Measurements from ENCODE around the gene BNIP5. TPM values are rescaled to one million over a fixed set of nuclear protein-coding genes. Genes with fewer than 3 reads are reported as not detected.
"Not testable (repeated sequence)": the region's sequence is repeated elsewhere in the genome, so short reads cannot be mapped to it uniquely, and the experiment has no call there.

The BNIP5 gene
- total RNA-seq, 2 experiments from 2014 or later: not detected

GRCh38 chr6:36363371-36363752 is 26.7 kb upstream of the BNIP5 start:
- POLR2A ChIA-PET; H3K9me3 ChIP-seq (ENCODE audit: low read length); intact Hi-C loops (cut with micrococcal nuclease; ENCODE audit: unreplicated experiment); H3K4me2 ChIP-seq (ENCODE audit: low read length); H4K20me1 ChIP-seq (ENCODE audit: insufficient read depth, low read length); DNase-seq (ENCODE audit: low spot score); H2AFZ ChIP-seq (ENCODE audit: low read length); H3K4me1 ChIP-seq (ENCODE audit: insufficient read depth, low read length, poor library complexity, severe bottlenecking); BruUV-seq (replicated peaks); H3K27ac ChIP-seq (ENCODE audit: low read depth, low read length, poor library complexity, severe bottlenecking); H3K36me3 ChIP-seq (ENCODE audit: insufficient read depth, low read length); H3K4me3 ChIP-seq (ENCODE audit: low read depth, low read length, poor library complexity, severe bottlenecking); H3K9me2 ChIP-seq (ENCODE audit: insufficient read depth, low read length); H3K79me2 ChIP-seq (ENCODE audit: insufficient read depth, low read depth, low read length): not testable (repeated sequence)
- CTCF ChIA-PET (ENCODE audit: unreplicated experiment): interaction anchor here (0.6 to 0.7 kb wide), 2 partner anchors 46 to 473 kb away, joined by 3 to 6 read pairs; no protein-coding TSS in a partner anchor

GRCh38 chr6:36362551-36363370 is 26.1 kb upstream of the BNIP5 start:
- Histone ChIP-seq H3K4me3 (ENCODE audit: low read depth, low read length, poor library complexity, severe bottlenecking) (no peak overlapping the region), H4K20me1 (ENCODE audit: insufficient read depth, low read length) (no peaks in the 10 kb centered on the region), H3K9me2 (ENCODE audit: insufficient read depth, low read length) (no peaks in the 10 kb centered on the region), H3K79me2 (ENCODE audit: insufficient read depth, low read depth, low read length) (no peaks in the 10 kb centered on the region), H3K9me3 (ENCODE audit: low read length) (no peaks in the 10 kb centered on the region), H3K36me3 (ENCODE audit: insufficient read depth, low read length) (no peaks in the 10 kb centered on the region), H3K27ac (ENCODE audit: low read depth, low read length, poor library complexity, severe bottlenecking) (no peak overlapping the region), H3K4me1 (ENCODE audit: insufficient read depth, low read length, poor library complexity, severe bottlenecking) (no peaks in the 10 kb centered on the region), H3K4me2 (ENCODE audit: low read length) (no peak overlapping the region), H2AFZ (ENCODE audit: low read length) (no peak overlapping the region)
- TF ChIP-seq EZH2phosphoT487 (IDR thresholded peaks at IDR 0.05; ENCODE audit: borderline replicate concordance, low read depth, low read length): no peak
- TF ChIP-seq, protein P1, sequence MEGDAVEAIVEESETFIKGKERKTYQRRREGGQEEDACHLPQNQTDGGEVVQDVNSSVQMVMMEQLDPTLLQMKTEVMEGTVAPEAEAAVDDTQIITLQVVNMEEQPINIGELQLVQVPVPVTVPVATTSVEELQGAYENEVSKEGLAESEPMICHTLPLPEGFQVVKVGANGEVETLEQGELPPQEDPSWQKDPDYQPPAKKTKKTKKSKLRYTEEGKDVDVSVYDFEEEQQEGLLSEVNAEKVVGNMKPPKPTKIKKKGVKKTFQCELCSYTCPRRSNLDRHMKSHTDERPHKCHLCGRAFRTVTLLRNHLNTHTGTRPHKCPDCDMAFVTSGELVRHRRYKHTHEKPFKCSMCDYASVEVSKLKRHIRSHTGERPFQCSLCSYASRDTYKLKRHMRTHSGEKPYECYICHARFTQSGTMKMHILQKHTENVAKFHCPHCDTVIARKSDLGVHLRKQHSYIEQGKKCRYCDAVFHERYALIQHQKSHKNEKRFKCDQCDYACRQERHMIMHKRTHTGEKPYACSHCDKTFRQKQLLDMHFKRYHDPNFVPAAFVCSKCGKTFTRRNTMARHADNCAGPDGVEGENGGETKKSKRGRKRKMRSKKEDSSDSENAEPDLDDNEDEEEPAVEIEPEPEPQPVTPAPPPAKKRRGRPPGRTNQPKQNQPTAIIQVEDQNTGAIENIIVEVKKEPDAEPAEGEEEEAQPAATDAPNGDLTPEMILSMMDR (conservative IDR thresholded peaks at IDR 0.05; ENCODE audit: low read length): no peak
- no peak for DNase-seq (ENCODE audit: low spot score)
- intact Hi-C loops (cut with micrococcal nuclease; ENCODE audit: unreplicated experiment): no loop called here
- BruUV-seq (replicated peaks): no TSS peak
- ChIA-PET CTCF (ENCODE audit: unreplicated experiment) (interaction anchor here (0.6 to 0.7 kb wide), 2 partner anchors 46 to 474 kb away, joined by 3 to 6 read pairs; no protein-coding TSS in a partner anchor), POLR2A (no interaction called here)

DNA sequence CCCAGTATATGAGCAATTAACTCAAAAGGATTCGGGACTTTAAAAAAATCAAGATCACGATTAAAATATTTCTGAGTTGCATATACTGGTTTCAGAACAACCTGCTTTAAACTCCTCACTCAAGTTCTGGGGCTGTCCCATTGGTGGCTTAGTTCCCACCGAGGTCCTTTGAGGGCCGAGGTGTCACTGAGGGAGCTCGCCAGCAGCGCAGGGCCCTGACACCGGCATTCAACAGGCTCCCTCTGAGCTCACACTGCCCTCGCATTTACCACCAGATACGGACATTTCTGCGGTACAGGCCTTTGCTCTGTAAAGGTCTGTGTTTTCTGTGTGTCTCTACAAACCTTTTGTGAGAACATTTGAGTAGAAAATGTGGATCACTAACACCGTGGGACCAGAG is 24.4 kb upstream of the BNIP5 start:
- H2AFZ ChIP-seq (ENCODE audit: low read length): no peak overlapping the region
- no TSS peak for BruUV-seq (replicated peaks)
- TF ChIP-seq, protein P1 (conservative IDR thresholded peaks at IDR 0.05; ENCODE audit: low read length): no peak
- H3K4me2 ChIP-seq (ENCODE audit: low read length): no peak overlapping the region
- ChIA-PET POLR2A (interaction anchor here (0.6 kb wide), 1 partner anchor 198 kb away, joined by 7 read pairs; no protein-coding TSS in a partner anchor), CTCF (ENCODE audit: unreplicated experiment) (no interaction called here)
- H3K27ac ChIP-seq (ENCODE audit: low read depth, low read length, poor library complexity, severe bottlenecking): no peak overlapping the region
- no peaks in the 10 kb centered on the region for H3K79me2 ChIP-seq (ENCODE audit: insufficient read depth, low read depth, low read length)
- no peaks in the 10 kb centered on the region for H3K36me3 ChIP-seq (ENCODE audit: insufficient read depth, low read length)
- no peak for DNase-seq (ENCODE audit: low spot score)
- no peaks in the 10 kb centered on the region for H3K4me1 ChIP-seq (ENCODE audit: insufficient read depth, low read length, poor library complexity, severe bottlenecking)
- no peaks in the 10 kb centered on the region for H3K9me3 ChIP-seq (ENCODE audit: low read length)
- H3K9me2 ChIP-seq (ENCODE audit: insufficient read depth, low read length): no peaks in the 10 kb centered on the region
- H4K20me1 ChIP-seq (ENCODE audit: insufficient read depth, low read length): no peaks in the 10 kb centered on the region
- intact Hi-C loops (cut with micrococcal nuclease; ENCODE audit: unreplicated experiment): loop anchor here (2.0 kb wide), 1 partner anchor 238 kb away; no protein-coding TSS in a partner anchor
- H3K4me3 ChIP-seq (ENCODE audit: low read depth, low read length, poor library complexity, severe bottlenecking): no peak overlapping the region
